GM18526 (cell line): ENCODE measurements around the gene DNASE2.
A peak's percentile ranks its signal among the peaks of the same experiment; 100 is the strongest.

Experiments
- POLR2A ChIP-seq: IDR thresholded peaks from 3 replicates; pipeline ENCODE4 v1.6.1; 2011; ENCODE audit not compliant: insufficient read length; ENCODE audit errors: extremely low read depth

The DNASE2 gene

DNA sequence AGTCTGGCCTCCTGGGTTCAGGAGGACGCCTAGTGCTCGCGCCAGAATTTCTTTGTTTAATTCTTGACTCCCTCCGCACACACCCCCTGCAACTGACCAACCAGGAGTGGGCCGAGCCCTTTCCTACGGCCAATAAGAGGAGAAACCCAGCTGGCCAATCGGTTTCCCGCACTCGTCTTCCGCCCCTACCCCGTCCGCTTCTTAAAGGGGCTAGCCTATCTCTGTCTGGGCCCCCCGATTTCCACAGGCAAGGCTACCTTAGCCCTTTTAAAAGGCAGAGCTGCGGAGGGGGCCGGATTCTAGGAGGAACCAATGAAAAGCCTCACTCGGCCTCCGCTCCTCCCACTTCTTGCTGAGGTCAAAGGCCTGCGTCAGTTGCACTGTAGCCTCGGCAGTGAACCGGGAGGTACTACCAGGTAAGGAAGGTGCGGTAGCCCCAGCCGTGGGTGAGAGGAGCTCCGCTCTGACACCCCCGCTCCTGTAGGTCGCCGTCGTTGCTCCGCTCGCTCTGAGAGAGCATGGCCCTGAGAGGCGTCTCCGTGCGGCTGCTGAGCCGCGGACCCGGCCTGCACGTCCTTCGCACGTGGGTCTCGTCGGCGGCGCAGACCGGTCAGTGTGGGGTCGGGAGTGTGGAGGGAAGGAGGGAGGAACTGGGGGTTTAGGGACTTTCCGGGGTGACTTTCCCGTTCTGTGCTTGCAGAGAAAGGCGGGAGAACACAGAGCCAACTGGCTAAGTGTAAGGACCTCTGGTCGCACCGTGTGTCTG is 9.7 kb upstream of the DNASE2 start, which contains the start of gene GCDH:
Gene GCDH (plus strand): TSS at position 374 of the 766 bp plus-strand sequence. CDS start 145 bp downstream, at position 519.
- TF ChIP-seq POLR2A = peak; percentile 79

DNA sequence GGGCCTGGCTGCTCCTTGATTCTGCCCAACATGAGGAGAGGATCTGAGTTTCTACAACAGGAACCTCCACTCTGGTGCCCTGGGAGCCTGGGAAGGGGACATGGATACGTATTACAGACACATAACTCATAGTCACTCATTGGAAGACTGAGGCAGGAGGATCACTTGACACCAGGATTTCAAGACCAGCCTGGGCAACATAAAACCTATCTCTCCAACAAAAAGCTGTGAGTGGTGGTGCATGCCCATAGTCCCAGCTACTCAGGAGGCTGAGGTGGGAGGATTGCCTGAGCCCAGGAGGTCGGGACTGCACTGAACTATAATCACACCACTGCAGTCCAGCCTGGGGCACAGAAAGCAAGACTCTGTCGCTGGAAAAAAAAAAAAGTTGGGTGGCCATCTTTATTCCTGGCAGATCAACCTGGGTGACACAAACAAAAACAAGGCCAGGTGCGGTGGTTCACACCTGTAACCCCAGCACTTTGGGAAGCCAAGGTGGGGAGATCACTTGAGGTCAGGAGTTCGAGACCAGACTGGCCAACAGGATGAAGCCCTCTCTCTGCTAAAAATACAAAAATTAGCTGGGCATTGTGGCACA is 6.9 kb upstream of the DNASE2 start:
- TF ChIP-seq POLR2A = no peak

DNA sequence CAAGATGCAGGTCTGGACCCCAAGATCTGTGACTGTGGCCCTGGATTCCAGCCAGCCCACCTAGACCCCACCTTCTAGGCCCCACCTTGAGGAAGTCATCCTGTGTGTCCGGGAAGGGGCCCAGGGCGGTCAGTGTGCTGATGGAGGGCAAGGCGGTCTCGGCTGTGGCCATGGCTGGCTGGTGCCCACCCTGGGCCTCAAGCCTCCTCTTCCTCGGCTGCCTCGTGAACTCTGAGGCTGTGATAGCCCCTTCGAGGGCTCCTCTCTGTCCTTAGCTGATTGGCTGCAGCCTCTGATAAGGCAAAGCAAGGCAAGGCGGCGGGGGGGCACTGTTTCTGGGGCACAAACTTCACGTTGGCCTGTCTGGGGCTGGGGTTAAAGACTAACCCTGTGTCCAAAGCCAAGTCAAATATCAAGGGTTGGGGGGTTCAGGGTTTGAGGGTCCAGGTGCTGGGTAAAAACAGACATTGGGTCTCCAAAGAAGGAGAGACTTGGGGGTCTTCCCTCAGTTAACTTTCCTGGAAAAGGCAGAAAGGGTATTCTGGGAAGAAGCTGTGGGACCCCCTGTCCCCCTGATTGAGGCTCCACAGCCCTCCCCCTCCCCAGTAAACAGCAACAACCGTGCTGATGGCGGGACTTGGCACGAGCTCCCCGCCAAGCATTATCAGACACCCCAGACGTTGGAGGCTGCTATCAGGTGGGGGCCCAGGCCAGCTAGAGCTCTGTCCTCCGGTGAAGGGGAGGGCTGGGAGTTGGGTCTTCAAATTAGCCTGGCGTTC is 5.9 kb upstream of the DNASE2 start, which contains the start of gene KLF1:
Gene KLF1 (minus strand): TSS at position 233 of the 779 bp plus-strand sequence. CDS start 61 bp downstream, at position 172.
- TF ChIP-seq POLR2A = no peak

- no peak for TF ChIP-seq POLR2A
These were observed 5.4 kb upstream of the DNASE2 start for GRCh38 chr19:12886651-12886968.

GRCh38 chr19:12885749-12886650 is 4.8 kb upstream of the DNASE2 start:
- no peak for TF ChIP-seq POLR2A

GRCh38 chr19:12884926-12885748 is 3.9 kb upstream of the DNASE2 start:
- TF ChIP-seq POLR2A = peak; percentile 37

- no peak for TF ChIP-seq POLR2A
These were observed 3.3 kb upstream of the DNASE2 start for GRCh38 chr19:12884627-12884925.

- TF ChIP-seq POLR2A = no peak
These were observed 3.0 kb upstream of the DNASE2 start for GRCh38 chr19:12884202-12884601.

DNA sequence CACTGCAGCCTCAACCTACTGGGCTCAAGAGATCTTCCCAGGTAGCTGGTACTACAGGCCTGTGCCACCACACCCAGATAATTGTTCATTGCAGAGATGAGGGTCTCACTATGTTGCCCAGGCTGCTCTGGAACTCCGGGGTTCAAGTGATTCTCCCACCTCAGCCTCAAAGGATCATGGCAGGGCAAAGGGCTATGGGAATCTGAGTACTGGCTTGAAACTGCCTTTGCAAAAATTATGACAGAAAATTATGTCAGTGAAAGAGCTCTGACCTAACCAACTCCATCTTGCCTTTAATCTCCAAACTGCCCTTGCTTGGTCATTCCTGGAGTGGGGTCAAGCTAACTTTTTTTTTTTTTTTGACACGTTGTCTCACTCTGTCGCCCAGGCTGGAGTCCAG is 1.3 kb upstream of the DNASE2 start:
- TF ChIP-seq POLR2A = no peak

DNA sequence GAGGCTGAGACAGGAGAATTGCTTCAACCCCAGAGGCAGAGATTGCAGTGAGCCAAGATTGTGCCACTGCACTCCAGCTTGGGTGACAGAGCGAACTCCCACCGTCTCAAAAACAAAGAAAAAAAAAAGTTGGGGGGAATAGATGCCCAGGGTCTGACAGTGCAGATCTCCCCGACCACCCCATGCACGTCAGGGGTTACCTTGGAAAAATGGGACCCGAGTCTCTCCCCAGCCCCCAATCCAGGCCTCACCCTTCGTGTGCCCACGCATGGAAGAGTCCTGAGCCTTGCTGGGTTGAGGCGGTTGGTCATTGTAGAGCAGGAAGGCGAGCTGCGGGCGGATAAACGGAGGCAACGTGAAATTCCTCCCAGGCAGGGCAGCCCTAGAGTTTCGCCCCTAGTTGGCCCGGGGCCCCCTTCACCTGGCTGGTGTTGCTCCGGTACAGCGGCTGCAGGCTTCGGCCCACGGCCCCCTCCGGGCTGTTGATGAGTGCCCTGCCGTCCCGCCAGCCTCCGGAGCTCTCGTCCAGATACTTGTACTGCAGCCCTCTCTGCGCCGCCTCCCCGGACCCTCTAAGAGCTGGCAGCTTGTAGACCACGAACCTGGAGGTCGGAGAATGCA is 588 bp downstream of the DNASE2 start:
- no peak for TF ChIP-seq POLR2A

DNA sequence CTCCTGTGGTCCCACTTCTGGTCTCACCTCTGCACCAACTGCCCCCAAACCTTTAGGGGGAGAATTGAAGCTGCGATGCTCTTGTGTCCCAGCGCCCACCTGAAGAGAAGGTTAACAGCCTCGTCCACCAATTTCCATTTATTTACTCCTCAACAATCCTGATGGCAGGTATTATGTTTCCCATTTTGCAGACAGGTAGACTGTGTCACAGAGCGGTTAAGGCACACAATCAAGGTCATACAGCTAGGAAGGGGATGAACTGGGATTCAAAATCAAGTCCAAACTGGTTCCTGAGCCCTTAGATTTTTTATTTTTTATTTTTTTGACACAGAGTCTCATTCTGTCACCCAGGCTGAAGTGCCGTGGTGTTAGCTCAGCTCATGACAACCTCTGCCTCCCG is 6.2 kb downstream of the DNASE2 start:
- no peak for TF ChIP-seq POLR2A

DNA sequence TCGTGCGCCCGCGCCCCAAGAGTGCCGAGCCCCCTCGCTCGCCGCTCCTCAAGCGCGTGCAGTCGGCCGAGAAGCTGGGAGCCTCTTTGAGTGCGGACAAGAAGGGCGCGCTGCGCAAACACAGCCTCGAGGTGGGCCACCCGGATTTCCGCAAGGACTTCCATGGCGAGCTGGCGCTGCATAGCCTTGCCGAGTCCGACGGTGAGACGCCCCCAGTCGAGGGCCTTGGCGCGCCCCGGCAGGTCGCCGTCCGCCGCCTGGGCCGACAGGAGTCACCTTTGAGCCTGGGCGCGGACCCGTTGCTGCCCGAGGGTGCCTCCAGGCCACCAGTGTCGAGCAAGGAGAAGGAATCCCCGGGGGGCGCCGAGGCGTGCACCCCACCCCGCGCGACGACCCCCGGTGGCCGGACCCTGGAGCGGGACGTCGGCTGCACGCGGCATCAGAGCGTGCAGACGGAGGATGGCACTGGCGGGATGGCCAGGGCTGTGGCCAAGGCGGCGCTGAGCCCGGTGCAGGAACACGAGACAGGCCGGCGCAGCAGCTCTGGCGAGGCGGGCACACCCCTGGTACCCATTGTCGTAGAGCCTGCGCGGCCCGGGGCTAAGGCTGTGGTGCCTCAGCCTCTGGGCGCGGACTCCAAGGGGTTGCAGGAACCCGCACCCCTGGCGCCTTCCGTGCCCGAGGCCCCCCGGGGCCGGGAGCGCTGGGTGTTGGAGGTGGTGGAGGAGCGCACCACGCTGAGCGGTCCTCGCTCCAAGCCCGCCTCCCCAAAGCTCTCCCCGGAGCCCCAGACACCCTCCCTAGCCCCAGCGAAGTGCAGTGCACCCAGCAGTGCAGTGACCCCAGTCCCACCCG is 7.1 kb downstream of the DNASE2 start:
- TF ChIP-seq POLR2A = no peak
